Activated B cell treated with CpG ODN at 0.5 μM for 24 hours (primary cell): ENCODE results near the gene GRM8. TPM values are rescaled to one million over a fixed set of nuclear protein-coding genes. Genes with fewer than 3 reads are reported as not detected.

Experiments
- ATAC-seq: fragments of 200-7000 bp; cut with Tn5 transposase; one replicate; pipeline ENCODE4 v1.10.0; 2021; ENCODE audit warnings: low read depth, mild to moderate bottlenecking, moderate library complexity
- CTCF ChIA-PET: fragments of 350-600 bp; sonication (Branson Sonifier 250); formaldehyde crosslinking; loops from one replicate; lab custom pipeline; 2021; ENCODE audit warnings: antibody characterized with exemption; lab: Charles Lee
- POLR2A ChIA-PET: fragments of 350-600 bp; sonication (Branson Sonifier 250); formaldehyde crosslinking; loops from one replicate; lab custom pipeline; 2021; ENCODE audit warnings: antibody characterized with exemption; lab: Charles Lee
- DNase-seq: peaks from one replicate; pipeline ENCODE4 v3.0.0; 2022
- H3K27ac Mint-ChIP-seq: one replicate; pipeline ENCODE4 v1.8.0; 2020; ENCODE audit warnings: mixed read lengths
- H3K27me3 Mint-ChIP-seq: one replicate; pipeline ENCODE4 v1.8.0; 2021; ENCODE audit warnings: mixed read lengths
- H3K36me3 Mint-ChIP-seq: one replicate; pipeline ENCODE4 v1.8.0; 2021; ENCODE audit warnings: low read depth, mixed read lengths
- H3K4me1 Mint-ChIP-seq: one replicate; pipeline ENCODE4 v1.8.0; 2021; ENCODE audit warnings: mixed read lengths
- H3K4me3 Mint-ChIP-seq: one replicate; pipeline ENCODE4 v1.8.0; 2020; ENCODE audit warnings: mild to moderate bottlenecking, mixed read lengths
- H3K9me3 Mint-ChIP-seq: one replicate; pipeline ENCODE4 v1.8.0; 2020; ENCODE audit warnings: mixed read lengths
- CTCF ChIP-seq: fragments of 200-600 bp; IDR thresholded peaks from one replicate; pipeline ENCODE4 v1.8.0; 2022; ENCODE audit warnings: antibody characterized with exemption, mild to moderate bottlenecking
- intact Hi-C: fragments of 100-400 bp; cut with micrococcal nuclease; formaldehyde crosslinking; loops from one replicate; pipeline ENCODE4 v1.15.1; 2024
- total RNA-seq: library from RNA; stranded (reverse); gene quantifications from 2 replicates; pipeline ENCODE4 v1.2.3, GENCODE V29; 2022

GRM8 gene
- total RNA-seq, 1 donor from 2014 or later = not detected

GRCh38 chr7:126511046-126511445, 741.7 kb downstream of the GRM8 start:
- ATAC-seq = no peak

GRCh38 chr7:126501617-126502016, 751.1 kb downstream of the GRM8 start:
- H3K9me3 Mint-ChIP-seq = no peaks in the 10 kb centered on the region
- no peak overlapping the region for H3K4me3 Mint-ChIP-seq
- DNase-seq (no peak), ATAC-seq (no peak)
- no peaks in the 10 kb centered on the region for H3K4me1 Mint-ChIP-seq
- no peak for TF ChIP-seq CTCF
- no peak overlapping the region for H3K27ac Mint-ChIP-seq
- no peaks in the 10 kb centered on the region for H3K36me3 Mint-ChIP-seq
- no peaks in the 10 kb centered on the region for H3K27me3 Mint-ChIP-seq
- ChIA-PET CTCF (no interaction called here), POLR2A (no interaction called here)
- intact Hi-C loops = no loop called here

More at GRCh38 chr7:126511046-126511445, 741.7 kb downstream of the GRM8 start:
- no peak for DNase-seq
- intact Hi-C loops = no loop called here
- POLR2A ChIA-PET = no interaction called here
- Mint-ChIP-seq H3K27ac (no peak overlapping the region), H3K36me3 (no peaks in the 10 kb centered on the region), H3K4me1 (no peaks in the 10 kb centered on the region), H3K27me3 (no peaks in the 10 kb centered on the region), H3K4me3 (no peak overlapping the region), H3K9me3 (peaks cover 3% of the 10 kb centered on the region)
- no peak for TF ChIP-seq CTCF
- CTCF ChIA-PET = no interaction called here

- CTCF ChIA-PET = no interaction called here
- TF ChIP-seq CTCF = no peak
- H3K4me1 Mint-ChIP-seq = no peaks in the 10 kb centered on the region
- POLR2A ChIA-PET = no interaction called here
- H3K27me3 Mint-ChIP-seq = no peaks in the 10 kb centered on the region
- intact Hi-C loops = no loop called here
- H3K9me3 Mint-ChIP-seq = no peaks in the 10 kb centered on the region
- no peak overlapping the region for H3K27ac Mint-ChIP-seq
- no peaks in the 10 kb centered on the region for H3K36me3 Mint-ChIP-seq
- ATAC-seq (no peak), DNase-seq (no peak)
- H3K4me3 Mint-ChIP-seq = no peak overlapping the region
Measured at GRCh38 chr7:126499481-126499880, 753.3 kb downstream of the GRM8 start.

- Mint-ChIP-seq H3K4me1 (no peaks in the 10 kb centered on the region), H3K36me3 (no peaks in the 10 kb centered on the region), H3K27me3 (no peaks in the 10 kb centered on the region), H3K9me3 (no peaks in the 10 kb centered on the region), H3K4me3 (no peak overlapping the region), H3K27ac (no peak overlapping the region)
- ChIA-PET POLR2A (no interaction called here), CTCF (no interaction called here)
- TF ChIP-seq CTCF = no peak
- ATAC-seq (no peak), DNase-seq (no peak)
- intact Hi-C loops = no loop called here
Measured at GRCh38 chr7:126495733-126496132, 757.0 kb downstream of the GRM8 start.

GRCh38 chr7:126495001-126495400, 757.7 kb downstream of the GRM8 start:
- H3K9me3 Mint-ChIP-seq = no peaks in the 10 kb centered on the region
- H3K4me1 Mint-ChIP-seq = no peaks in the 10 kb centered on the region
- DNase-seq (no peak), ATAC-seq (no peak)
- no peak for TF ChIP-seq CTCF
- no peak overlapping the region for H3K27ac Mint-ChIP-seq
- no peaks in the 10 kb centered on the region for H3K27me3 Mint-ChIP-seq
- no peaks in the 10 kb centered on the region for H3K36me3 Mint-ChIP-seq
- intact Hi-C loops = no loop called here
- H3K4me3 Mint-ChIP-seq = no peak overlapping the region
- CTCF ChIA-PET = no interaction called here
- POLR2A ChIA-PET = no interaction called here
